Hippocampal formation (tissue), 2 donors: Measurements from ENCODE around the gene LDHD.
"Not testable (repeated sequence)": the region's sequence is repeated elsewhere in the genome, so short reads cannot be mapped to it uniquely, and the experiment has no call there.

Experiments
- DNase-seq, 2 donors: peaks; one replicate each; lab custom pipeline; 2025; lab: John Stamatoyannopoulos, UW

Gene LDHD

GRCh38 chr16:75116081-75116910, at the start of gene LDHD:
LDHD (minus strand) TSS chr16:75116780; CDS start chr16:75116720, 60 bp downstream.
- peak; percentile 85 to 86 for DNase-seq

- DNase-seq = no peak
Observed at GRCh38 chr16:75160386-75160785, 43.8 kb upstream of the LDHD start.

GRCh38 chr16:75152635-75153034, 36.1 kb upstream of the LDHD start:
- DNase-seq = no peak

DNA sequence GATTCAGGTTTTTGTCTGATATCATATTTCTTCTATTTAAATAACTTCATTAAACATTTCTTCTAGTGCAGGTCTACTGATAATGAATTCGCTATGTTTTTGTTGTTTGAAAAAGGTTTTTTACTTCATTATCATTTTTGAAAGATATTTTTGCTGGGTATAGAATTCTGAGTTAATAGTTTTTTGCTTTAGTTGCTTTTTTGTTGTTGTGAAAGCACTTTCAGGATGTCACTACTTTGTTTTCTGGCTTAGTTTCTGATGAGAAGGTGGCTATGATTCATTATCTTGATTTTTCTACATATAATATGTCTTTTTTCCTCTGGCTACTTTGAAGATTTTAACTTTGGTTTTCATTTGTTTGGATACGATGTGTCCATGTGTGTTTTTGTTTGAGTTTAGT, 35.2 kb upstream of the LDHD start:
- no peak for DNase-seq

DNA sequence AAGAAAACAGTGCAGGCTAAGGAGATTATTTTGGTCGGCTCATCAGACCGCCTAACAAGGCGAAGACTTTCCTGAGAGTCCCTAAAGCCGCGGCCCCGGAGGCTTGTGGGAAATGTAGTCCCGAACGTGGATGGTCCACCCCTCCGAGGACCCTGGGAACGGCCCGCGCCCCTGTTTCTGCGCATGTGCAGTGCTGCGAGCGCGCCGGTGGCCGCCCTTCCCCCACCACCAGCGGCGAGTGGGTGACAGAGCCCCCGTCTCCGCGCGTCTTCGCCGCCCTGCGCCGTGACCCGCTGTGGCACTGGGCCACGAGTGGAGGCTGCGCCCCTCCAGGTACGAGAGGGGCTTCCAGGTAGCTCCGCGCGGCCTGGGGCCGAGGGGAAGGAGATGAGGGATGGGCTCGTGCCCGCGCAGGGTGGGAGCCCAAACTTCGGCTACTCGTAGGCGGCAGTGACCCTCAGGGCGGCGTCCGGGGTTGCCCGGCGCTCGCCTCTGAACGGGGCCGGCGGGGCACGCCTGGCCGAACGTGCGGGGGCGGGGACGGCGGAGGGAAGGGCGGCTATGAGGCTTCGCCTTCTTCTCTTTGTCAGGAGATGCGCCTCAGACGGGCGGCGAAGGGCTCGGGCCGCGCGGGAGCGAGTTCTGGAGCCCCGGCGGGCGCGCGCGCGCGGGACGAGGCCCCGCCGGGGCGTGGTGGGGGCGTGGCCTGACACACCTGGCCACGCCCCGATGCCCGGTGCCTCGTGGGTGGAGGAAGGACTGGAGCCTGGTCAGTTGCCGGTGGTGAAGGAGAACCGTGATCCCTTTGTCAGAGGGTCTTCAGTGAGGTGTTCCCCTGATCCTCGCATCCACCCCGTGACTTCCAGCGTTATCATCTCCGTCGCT, 32.0 kb upstream of the LDHD start, which contains the start of gene ZFP1:
ZFP1 (plus strand) TSS at position 214 of the 885 bp plus-strand sequence. CDS start 4,428 bp downstream, outside the sequence.
- DNase-seq = peak; percentile 89 to 91

- no peak for DNase-seq
Observed at GRCh38 chr16:75147968-75148310, 31.4 kb upstream of the LDHD start.

DNA sequence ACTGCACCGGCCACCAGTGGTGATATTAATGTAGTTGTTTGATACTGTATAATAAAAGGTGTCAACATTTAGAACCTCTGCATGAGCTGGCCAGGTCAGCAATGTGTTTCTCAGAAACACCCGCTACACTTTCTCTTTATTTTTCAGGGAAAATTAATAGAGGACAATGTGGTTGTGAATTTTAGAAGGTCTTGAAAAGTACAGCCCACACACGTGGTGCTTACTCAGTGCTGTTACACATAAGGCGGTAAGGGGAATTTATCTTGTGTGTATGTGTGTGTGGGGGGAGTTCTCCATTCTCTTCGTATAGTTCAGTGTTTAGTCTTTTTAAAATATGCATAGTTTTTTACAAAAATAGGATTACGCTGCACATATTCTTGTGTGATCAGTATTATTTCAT, 27.4 kb upstream of the LDHD start:
- DNase-seq = no peak

GRCh38 chr16:75139498-75139897, 22.9 kb upstream of the LDHD start:
- no peak for DNase-seq

DNA sequence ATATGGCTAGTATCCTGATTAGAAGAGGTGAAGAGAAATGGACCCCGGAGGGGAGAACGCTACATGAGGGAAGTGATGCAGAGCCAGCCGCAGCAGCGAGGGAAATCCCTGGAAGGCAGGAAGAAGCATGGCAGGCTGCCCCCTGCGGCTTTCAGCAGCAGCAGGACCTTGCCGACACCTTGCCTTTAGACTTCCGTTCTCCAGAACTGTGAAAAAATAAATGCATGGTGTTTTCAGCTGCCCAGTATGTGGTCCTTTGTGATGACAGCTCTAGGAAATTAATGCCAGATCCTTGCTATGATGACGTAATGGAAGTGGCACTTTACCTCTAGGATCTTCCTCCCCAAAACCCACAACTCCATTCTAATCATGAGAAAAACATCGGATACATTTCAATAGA, 22.1 kb upstream of the LDHD start:
- no peak for DNase-seq

GRCh38 chr16:75138233-75138632, 21.7 kb upstream of the LDHD start:
- DNase-seq = no peak

GRCh38 chr16:75131081-75131480, 14.5 kb upstream of the LDHD start:
- DNase-seq = no peak

DNA sequence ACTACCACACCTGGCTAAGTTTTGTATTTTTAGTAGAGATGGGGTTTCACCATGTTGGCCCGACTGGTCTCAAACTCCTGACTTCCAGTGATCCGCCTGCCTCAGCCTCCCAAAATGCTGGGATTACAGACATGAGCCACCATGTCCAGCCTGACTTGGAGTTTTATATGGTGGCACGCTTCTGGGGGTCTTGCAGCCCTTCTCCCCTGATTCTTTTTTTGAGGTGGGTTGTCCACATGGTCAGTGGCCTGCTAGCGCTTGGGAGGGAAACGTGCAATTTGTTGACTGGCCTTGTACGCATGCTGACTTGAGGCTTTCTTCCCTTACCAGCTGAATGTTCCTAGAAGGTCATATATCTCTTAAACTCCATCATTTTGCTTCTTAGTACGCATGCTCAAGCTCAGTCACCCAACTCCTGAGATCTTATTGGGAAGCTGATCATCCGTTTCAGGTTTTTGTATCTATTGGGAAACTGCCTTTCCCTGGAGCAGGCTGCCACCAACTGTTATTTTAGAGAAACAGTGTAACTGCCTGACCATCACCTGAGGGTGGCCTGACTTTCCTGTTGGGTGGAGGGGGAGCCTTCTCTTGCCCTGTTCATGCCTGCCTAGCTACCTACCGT, 13.7 kb upstream of the LDHD start:
- no peak for DNase-seq

GRCh38 chr16:75129421-75130149, 13.0 kb upstream of the LDHD start:
- not testable (repeated sequence) for DNase-seq

- DNase-seq = no peak
Observed at GRCh38 chr16:75127713-75128415, 11.3 kb upstream of the LDHD start.

DNA sequence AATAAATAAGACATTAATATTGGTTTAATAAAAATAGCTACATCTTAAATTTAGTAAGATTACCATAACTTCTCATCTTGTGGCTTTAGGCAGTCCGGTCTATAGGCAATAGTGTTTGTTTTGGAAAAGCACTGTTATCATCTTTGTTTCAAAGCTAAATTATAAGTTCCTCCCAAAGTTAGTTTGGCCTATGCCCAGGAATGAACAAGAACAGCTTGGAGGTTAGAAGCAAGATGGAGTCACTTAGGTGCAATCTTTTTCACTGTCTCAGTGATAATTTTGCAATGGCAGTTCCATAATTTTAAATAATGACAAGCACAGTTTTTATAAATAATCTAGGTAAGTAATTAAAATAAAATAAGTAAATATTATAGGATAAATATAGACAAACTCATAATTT, 6.0 kb upstream of the LDHD start:
- no peak for DNase-seq

GRCh38 chr16:75121949-75122568, 5.5 kb upstream of the LDHD start:
- DNase-seq = no peak

- DNase-seq = no peak
Observed at GRCh38 chr16:75120253-75120652, 3.7 kb upstream of the LDHD start.

GRCh38 chr16:75118943-75119539, 2.5 kb upstream of the LDHD start:
- no peak for DNase-seq

DNA sequence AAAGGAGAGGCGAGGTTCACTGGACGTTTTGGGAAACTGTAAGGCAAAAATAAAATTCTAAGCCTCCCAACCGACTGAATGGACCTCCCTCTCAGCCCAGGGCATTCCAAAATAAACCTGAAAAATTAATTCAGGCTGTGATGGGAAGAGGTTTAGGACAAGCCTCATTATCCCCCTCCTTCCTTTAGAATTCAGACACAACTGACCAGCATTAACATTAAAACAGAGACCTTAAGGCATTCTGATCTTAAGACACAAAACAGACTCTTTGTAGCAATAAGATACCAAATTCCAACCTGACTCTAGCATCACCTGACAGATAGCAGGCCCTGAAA, 298 bp upstream of the LDHD start:
- DNase-seq = no peak
